Measurements from ENCODE around the gene PLCD3.

PLCD3 gene

GRCh38 chr17:45115015-45115625 is 17.2 kb downstream of the PLCD3 start:
- DNase-seq = no peak

GRCh38 chr17:45114117-45114932 is 18.0 kb downstream of the PLCD3 start:
- DNase-seq = no peak

- DNase-seq = no peak
Observed at GRCh38 chr17:45113424-45113754, 18.9 kb downstream of the PLCD3 start.

- no peak for DNase-seq
Observed at GRCh38 chr17:45112559-45113423, 19.5 kb downstream of the PLCD3 start.

- no peak for DNase-seq
Observed at GRCh38 chr17:45111850-45112249, 20.5 kb downstream of the PLCD3 start.

- no peak for DNase-seq
Observed at GRCh38 chr17:45110676-45111611, 21.4 kb downstream of the PLCD3 start.

- DNase-seq = no peak
Observed at GRCh38 chr17:45108595-45109521, 23.5 kb downstream of the PLCD3 start.

- DNase-seq = no peak
Observed at GRCh38 chr17:45108051-45108450, 24.3 kb downstream of the PLCD3 start.

GRCh38 chr17:45107293-45108010 is 24.9 kb downstream of the PLCD3 start:
- no peak for DNase-seq

GRCh38 chr17:45106582-45106981 is 25.7 kb downstream of the PLCD3 start:
- no peak for DNase-seq

- no peak for DNase-seq
Observed at GRCh38 chr17:45106096-45106495, 26.2 kb downstream of the PLCD3 start.

GRCh38 chr17:45104907-45105624 is 27.2 kb downstream of the PLCD3 start:
- DNase-seq = no peak

GRCh38 chr17:45104497-45104896 is 27.8 kb downstream of the PLCD3 start:
- no peak for DNase-seq

GRCh38 chr17:45104029-45104428 is 28.3 kb downstream of the PLCD3 start:
- DNase-seq = no peak

GRCh38 chr17:45103269-45103795 is 29.0 kb downstream of the PLCD3 start:
- DNase-seq = no peak

- DNase-seq = no peak
Observed at GRCh38 chr17:45102856-45103255, 29.5 kb downstream of the PLCD3 start.

GRCh38 chr17:45101883-45102811 is 30.2 kb downstream of the PLCD3 start:
- no peak for DNase-seq

GRCh38 chr17:45101546-45101882 is 30.8 kb downstream of the PLCD3 start:
- DNase-seq = no peak
